ENCODE measurements around the gene PON3.

Gene PON3

GRCh38 chr7:95342029-95342428 is 54.1 kb downstream of the PON3 start:
- H3K27ac ChIP-seq: no peak overlapping the region
- no peaks in the 10 kb centered on the region for H3K36me3 ChIP-seq (ENCODE audit: insufficient read depth, low read length)
- no peaks in the 10 kb centered on the region for H3K9me3 ChIP-seq (ENCODE audit: low read depth, low read length)
- H3K9ac ChIP-seq (ENCODE audit: insufficient read length): no peak overlapping the region
- no peak overlapping the region for H3K4me3 ChIP-seq
- no peak for DNase-seq (ENCODE audit: low read depth, low spot score)
- TF ChIP-seq FOXP2 (optimal IDR thresholded peaks at IDR 0.05; ENCODE audit: control extremely low read depth, extremely low read length, insufficient read depth): no peak
- TF ChIP-seq EZH2 (IDR thresholded peaks at IDR 0.05): no peak
- no peak for TF ChIP-seq POLR2AphosphoS5 (IDR thresholded peaks at IDR 0.05; ENCODE audit: borderline replicate concordance, low read depth, low read length)

GRCh38 chr7:95340491-95340890 is 55.7 kb downstream of the PON3 start:
- Histone ChIP-seq H3K9ac (ENCODE audit: insufficient read length) (no peak overlapping the region), H3K9me3 (ENCODE audit: low read depth, low read length) (no peaks in the 10 kb centered on the region), H3K4me3 (no peak overlapping the region), H3K36me3 (ENCODE audit: insufficient read depth, low read length) (no peaks in the 10 kb centered on the region), H3K27ac (no peak overlapping the region)
- no peak for DNase-seq (ENCODE audit: low read depth, low spot score)
- TF ChIP-seq EZH2 (IDR thresholded peaks at IDR 0.05) (no peak), POLR2AphosphoS5 (IDR thresholded peaks at IDR 0.05; ENCODE audit: borderline replicate concordance, low read depth, low read length) (no peak), FOXP2 (optimal IDR thresholded peaks at IDR 0.05; ENCODE audit: control extremely low read depth, extremely low read length, insufficient read depth) (no peak)

GRCh38 chr7:95338832-95339231 is 57.3 kb downstream of the PON3 start:
- DNase-seq (ENCODE audit: low read depth, low spot score): no peak
- TF ChIP-seq EZH2 (IDR thresholded peaks at IDR 0.05): no peak
- TF ChIP-seq POLR2AphosphoS5 (IDR thresholded peaks at IDR 0.05; ENCODE audit: borderline replicate concordance, low read depth, low read length): no peak
- TF ChIP-seq FOXP2 (optimal IDR thresholded peaks at IDR 0.05; ENCODE audit: control extremely low read depth, extremely low read length, insufficient read depth): no peak
- Histone ChIP-seq H3K9me3 (ENCODE audit: low read depth, low read length) (no peaks in the 10 kb centered on the region), H3K9ac (ENCODE audit: insufficient read length) (no peak overlapping the region), H3K36me3 (ENCODE audit: insufficient read depth, low read length) (no peaks in the 10 kb centered on the region), H3K4me3 (no peak overlapping the region), H3K27ac (no peak overlapping the region)

GRCh38 chr7:95335093-95335492 is 61.1 kb downstream of the PON3 start:
- H3K9me3 ChIP-seq (ENCODE audit: low read depth, low read length): no peaks in the 10 kb centered on the region
- TF ChIP-seq EZH2 (IDR thresholded peaks at IDR 0.05) (no peak), POLR2AphosphoS5 (IDR thresholded peaks at IDR 0.05; ENCODE audit: borderline replicate concordance, low read depth, low read length) (no peak), FOXP2 (optimal IDR thresholded peaks at IDR 0.05; ENCODE audit: control extremely low read depth, extremely low read length, insufficient read depth) (no peak)
- H3K4me3 ChIP-seq: no peak overlapping the region
- H3K27ac ChIP-seq: no peak overlapping the region
- no peak overlapping the region for H3K9ac ChIP-seq (ENCODE audit: insufficient read length)
- DNase-seq (ENCODE audit: low read depth, low spot score): no peak
- H3K36me3 ChIP-seq (ENCODE audit: insufficient read depth, low read length): no peaks in the 10 kb centered on the region

DNA sequence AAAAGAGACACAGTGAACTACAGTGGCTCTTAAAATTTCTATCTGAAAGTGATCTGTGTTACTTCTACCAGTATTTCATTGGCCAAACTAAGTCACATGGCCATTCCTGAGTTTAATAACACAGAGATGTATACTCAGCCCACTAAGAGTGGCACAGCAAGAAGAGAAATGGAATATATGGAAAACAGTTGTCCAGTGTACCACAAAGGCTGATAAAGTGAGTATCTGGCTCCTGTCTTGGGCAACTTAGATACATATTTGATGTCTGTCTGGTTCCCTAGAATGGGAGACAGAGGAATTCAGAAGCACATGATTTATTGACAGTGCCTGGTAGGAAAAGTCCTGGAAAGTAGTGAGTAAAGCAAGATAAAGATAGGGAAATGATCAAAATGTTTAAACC is 61.7 kb downstream of the PON3 start:
- no peak overlapping the region for H3K9ac ChIP-seq (ENCODE audit: insufficient read length)
- no peak for TF ChIP-seq POLR2AphosphoS5 (IDR thresholded peaks at IDR 0.05; ENCODE audit: borderline replicate concordance, low read depth, low read length)
- TF ChIP-seq EZH2 (IDR thresholded peaks at IDR 0.05): no peak
- no peak for TF ChIP-seq FOXP2 (optimal IDR thresholded peaks at IDR 0.05; ENCODE audit: control extremely low read depth, extremely low read length, insufficient read depth)
- no peak for DNase-seq (ENCODE audit: low read depth, low spot score)
- no peak overlapping the region for H3K4me3 ChIP-seq
- H3K36me3 ChIP-seq (ENCODE audit: insufficient read depth, low read length): no peaks in the 10 kb centered on the region
- H3K27ac ChIP-seq: no peak overlapping the region
- no peaks in the 10 kb centered on the region for H3K9me3 ChIP-seq (ENCODE audit: low read depth, low read length)

DNA sequence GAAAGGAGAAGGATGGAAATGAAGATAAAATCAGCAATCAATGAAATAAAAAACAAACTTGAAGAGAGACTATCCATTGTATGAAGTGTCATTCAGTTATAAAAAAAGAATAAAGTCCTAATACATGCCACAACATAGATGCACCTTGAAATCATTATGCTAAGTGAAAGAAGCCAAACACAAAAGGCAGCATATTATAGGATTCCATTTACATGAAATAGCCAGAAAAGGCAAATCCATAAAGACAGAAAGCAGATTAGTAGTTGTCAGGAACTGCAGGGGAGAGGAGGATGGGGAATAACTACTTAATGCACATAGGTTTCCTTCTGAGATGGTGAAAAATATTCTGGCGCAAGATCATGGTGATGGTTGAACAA is 65.2 kb downstream of the PON3 start:
- DNase-seq (ENCODE audit: low read depth, low spot score): no peak
- H3K36me3 ChIP-seq (ENCODE audit: insufficient read depth, low read length): no peaks in the 10 kb centered on the region
- no peak overlapping the region for H3K9ac ChIP-seq (ENCODE audit: insufficient read length)
- H3K27ac ChIP-seq: no peak overlapping the region
- no peaks in the 10 kb centered on the region for H3K9me3 ChIP-seq (ENCODE audit: low read depth, low read length)
- no peak overlapping the region for H3K4me3 ChIP-seq
- TF ChIP-seq POLR2AphosphoS5 (IDR thresholded peaks at IDR 0.05; ENCODE audit: borderline replicate concordance, low read depth, low read length): no peak
- no peak for TF ChIP-seq EZH2 (IDR thresholded peaks at IDR 0.05)

GRCh38 chr7:95330204-95330960 is 65.8 kb downstream of the PON3 start:
- Histone ChIP-seq H3K9ac (ENCODE audit: insufficient read length) (no peak overlapping the region), H3K27ac (no peak overlapping the region), H3K9me3 (ENCODE audit: low read depth, low read length) (no peaks in the 10 kb centered on the region), H3K36me3 (ENCODE audit: insufficient read depth, low read length) (no peaks in the 10 kb centered on the region), H3K4me3 (no peak overlapping the region)
- TF ChIP-seq POLR2AphosphoS5 (IDR thresholded peaks at IDR 0.05; ENCODE audit: borderline replicate concordance, low read depth, low read length) (no peak), FOXP2 (optimal IDR thresholded peaks at IDR 0.05; ENCODE audit: control extremely low read depth, extremely low read length, insufficient read depth) (no peak), EZH2 (IDR thresholded peaks at IDR 0.05) (no peak)
- DNase-seq (ENCODE audit: low read depth, low spot score): no peak

DNA sequence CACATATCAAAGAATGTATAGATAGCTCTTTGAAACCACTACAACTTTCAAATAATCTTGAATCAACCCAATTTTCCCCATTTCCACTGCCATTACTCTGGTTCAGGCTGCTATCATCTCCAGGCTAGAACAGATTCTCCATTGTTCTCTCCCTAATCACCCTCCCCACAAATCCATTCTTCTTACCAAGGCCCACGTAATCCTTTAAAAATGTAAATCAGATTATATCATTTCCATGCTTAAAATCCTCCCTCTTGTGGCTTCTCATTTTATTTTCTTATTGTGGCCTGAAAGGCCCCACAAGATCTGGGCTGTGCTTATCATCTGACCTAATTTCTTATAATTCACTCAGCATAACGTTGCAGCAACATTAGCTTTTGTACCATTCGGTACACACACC is 68.8 kb downstream of the PON3 start:
- no peak for TF ChIP-seq FOXP2 (optimal IDR thresholded peaks at IDR 0.05; ENCODE audit: control extremely low read depth, extremely low read length, insufficient read depth)
- TF ChIP-seq EZH2 (IDR thresholded peaks at IDR 0.05): no peak
- TF ChIP-seq POLR2AphosphoS5 (IDR thresholded peaks at IDR 0.05; ENCODE audit: borderline replicate concordance, low read depth, low read length): no peak
- H3K36me3 ChIP-seq (ENCODE audit: insufficient read depth, low read length): no peaks in the 10 kb centered on the region
- no peak overlapping the region for H3K9ac ChIP-seq (ENCODE audit: insufficient read length)
- no peak overlapping the region for H3K27ac ChIP-seq
- no peak for DNase-seq (ENCODE audit: low read depth, low spot score)
- H3K9me3 ChIP-seq (ENCODE audit: low read depth, low read length): no peaks in the 10 kb centered on the region
- H3K4me3 ChIP-seq: no peak overlapping the region

- Histone ChIP-seq H3K4me3 (no peak within 1 kb of the TSS), H3K36me3 (ENCODE audit: insufficient read depth, low read length) (no peaks in the 10 kb centered on the region), H3K27ac (no peak within 1 kb of the TSS), H3K9me3 (ENCODE audit: low read depth, low read length) (no peaks in the 10 kb centered on the region), H3K9ac (ENCODE audit: insufficient read length) (no peak within 1 kb of the TSS)
- no peak for DNase-seq (ENCODE audit: low read depth, low spot score)
- no peak for TF ChIP-seq EZH2 (IDR thresholded peaks at IDR 0.05)
- TF ChIP-seq POLR2AphosphoS5 (IDR thresholded peaks at IDR 0.05; ENCODE audit: borderline replicate concordance, low read depth, low read length): no peak
- no peak for TF ChIP-seq FOXP2 (optimal IDR thresholded peaks at IDR 0.05; ENCODE audit: control extremely low read depth, extremely low read length, insufficient read depth)
These were observed 71.7 kb downstream of the PON3 start, which contains the start of gene PON1 for GRCh38 chr7:95324431-95324830. PON1 (minus strand) TSS chr7:95324532; CDS start chr7:95324475, 57 bp downstream.

Measured in SK-N-MC (cell line).